Stimulated activated CD4-positive, alpha-beta T cell treated with anti-CD3 and anti-CD28 coated beads, TNF-alpha, amount 100 ng/mL, for 1 hour (primary cell): Measurements from ENCODE around the gene NF1.
"Not testable (repeated sequence)": the region's sequence is repeated elsewhere in the genome, so short reads cannot be mapped to it uniquely, and the experiment has no call there.

Experiments used
- DNase-seq, 3 donors: peaks; one replicate each; pipeline ENCODE4 v3.0.0-alpha.2; 2020; ENCODE audit warnings: low read depth in 3 of 3, low spot score in 1 of 3

The NF1 gene

GRCh38 chr17:31381165-31381668 lies 286.4 kb downstream of the NF1 start:
- no peak for DNase-seq

GRCh38 chr17:31382668-31383275 lies 288.0 kb downstream of the NF1 start:
- DNase-seq = not testable (repeated sequence)

- not testable (repeated sequence) for DNase-seq
Observed at GRCh38 chr17:31383488-31383887, 288.7 kb downstream of the NF1 start.

GRCh38 chr17:31385428-31386285 lies 290.9 kb downstream of the NF1 start:
- DNase-seq = no peak

GRCh38 chr17:31386542-31387075 lies 291.8 kb downstream of the NF1 start:
- no peak for DNase-seq

GRCh38 chr17:31387438-31387837 lies 292.7 kb downstream of the NF1 start:
- no peak for DNase-seq

- no peak for DNase-seq
Observed at GRCh38 chr17:31388351-31388750, 293.6 kb downstream of the NF1 start.

- DNase-seq = peak in 1 of 3 donors; percentile 31
Observed at GRCh38 chr17:31388770-31389656, 294.2 kb downstream of the NF1 start.

GRCh38 chr17:31389657-31390381 lies 295.0 kb downstream of the NF1 start:
- DNase-seq = no peak

GRCh38 chr17:31390426-31390747 lies 295.6 kb downstream of the NF1 start:
- no peak for DNase-seq

GRCh38 chr17:31390748-31391495 lies 296.1 kb downstream of the NF1 start:
- no peak for DNase-seq

- no peak for DNase-seq
Observed at GRCh38 chr17:31391496-31391949, 296.7 kb downstream of the NF1 start, which contains the start of gene RAB11FIP4. RAB11FIP4 (plus strand) TSS chr17:31391675; CDS start chr17:31391853, 178 bp downstream.

GRCh38 chr17:31392002-31392855 lies 297.5 kb downstream of the NF1 start:
- DNase-seq = no peak

GRCh38 chr17:31392856-31393748 lies 298.3 kb downstream of the NF1 start:
- no peak for DNase-seq

GRCh38 chr17:31393749-31394146 lies 299.0 kb downstream of the NF1 start:
- no peak for DNase-seq

GRCh38 chr17:31394544-31394943 lies 299.8 kb downstream of the NF1 start:
- no peak for DNase-seq

GRCh38 chr17:31397256-31397939 lies 302.6 kb downstream of the NF1 start:
- DNase-seq = no peak
